Stimulated activated CD4-positive, alpha-beta T cell treated with anti-CD3 and anti-CD28 coated beads, Interleukin-4, amount 100 ng/mL, for 4 hours (primary cell): ENCODE results near the gene GCHFR.
A peak's percentile ranks its signal among the peaks of the same experiment; 100 is the strongest.

Experiments
- DNase-seq, 2 experiments: peaks; one replicate each; pipeline ENCODE4 v3.0.0-alpha.2; 2020

Gene GCHFR

DNA sequence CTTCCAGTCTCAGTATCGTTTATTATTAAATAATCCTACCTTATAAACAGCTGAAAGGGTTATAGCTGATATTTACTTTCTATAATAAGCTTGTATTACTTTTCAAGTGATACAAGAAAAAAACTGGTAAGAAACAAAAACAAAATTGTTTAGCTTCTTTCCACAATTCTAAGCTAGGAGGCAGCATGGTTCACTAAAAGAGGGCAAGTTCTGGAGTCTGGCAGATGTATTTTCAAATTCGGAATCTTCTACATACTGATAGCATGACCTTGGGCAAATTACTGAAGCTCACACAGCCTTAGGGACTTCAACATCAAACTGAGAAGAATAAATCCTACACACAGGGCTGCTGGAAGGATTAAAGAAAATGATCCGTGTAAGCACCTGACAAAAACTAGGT is 21.3 kb downstream of the GCHFR start:
- no peak for DNase-seq

GRCh38 chr15:40785814-40786213 is 21.9 kb downstream of the GCHFR start:
- no peak for DNase-seq

- peak; percentile 54 to 81 for DNase-seq
Observed at GRCh38 chr15:40787344-40787841, 23.5 kb downstream of the GCHFR start.

DNA sequence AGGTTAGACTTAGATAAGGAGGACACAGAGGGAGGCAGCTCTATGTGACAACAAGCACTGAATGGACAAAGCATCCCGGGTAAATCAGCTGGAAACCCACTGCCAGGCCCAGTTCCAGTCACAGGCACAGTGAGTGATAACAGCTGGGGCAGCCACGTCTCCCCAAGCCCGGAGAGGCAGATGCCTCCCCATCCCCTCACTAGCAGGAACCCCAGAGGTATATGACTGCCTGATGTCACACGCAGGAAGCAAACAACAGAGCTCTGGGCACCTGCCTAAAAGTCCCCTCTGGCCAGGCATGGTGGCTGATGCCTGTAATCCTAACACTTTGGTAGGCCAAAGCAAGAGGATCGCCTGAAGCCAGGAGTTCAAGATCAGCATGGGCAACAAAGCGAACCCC is 24.1 kb downstream of the GCHFR start:
- DNase-seq, result no peak

- no peak for DNase-seq
Observed at GRCh38 chr15:40789119-40789518, 25.3 kb downstream of the GCHFR start.

- no peak for DNase-seq
Observed at GRCh38 chr15:40789999-40790398, 26.1 kb downstream of the GCHFR start.

GRCh38 chr15:40790718-40791117 is 26.9 kb downstream of the GCHFR start:
- DNase-seq, result no peak

DNA sequence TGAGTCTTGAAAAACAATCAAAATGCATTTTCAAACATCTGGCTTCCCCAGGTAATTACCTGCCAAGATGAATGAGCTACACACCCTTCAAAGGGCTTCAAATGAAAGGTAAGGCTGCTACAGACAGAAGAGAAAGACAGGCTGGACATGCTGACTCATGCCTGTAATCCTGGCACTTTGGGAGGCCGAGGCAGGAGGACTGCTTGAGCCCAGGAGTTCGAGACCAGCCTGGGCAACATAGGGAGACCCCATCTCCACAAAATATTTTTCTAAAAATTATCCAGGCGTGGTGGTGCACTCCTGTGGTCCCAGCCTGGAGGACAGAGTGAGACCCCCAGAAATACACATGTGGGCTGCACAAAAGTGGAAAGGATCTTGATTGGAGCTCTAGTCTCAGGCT is 28.5 kb downstream of the GCHFR start:
- no peak for DNase-seq

GRCh38 chr15:40793216-40793989 is 29.5 kb downstream of the GCHFR start:
- no peak for DNase-seq

DNA sequence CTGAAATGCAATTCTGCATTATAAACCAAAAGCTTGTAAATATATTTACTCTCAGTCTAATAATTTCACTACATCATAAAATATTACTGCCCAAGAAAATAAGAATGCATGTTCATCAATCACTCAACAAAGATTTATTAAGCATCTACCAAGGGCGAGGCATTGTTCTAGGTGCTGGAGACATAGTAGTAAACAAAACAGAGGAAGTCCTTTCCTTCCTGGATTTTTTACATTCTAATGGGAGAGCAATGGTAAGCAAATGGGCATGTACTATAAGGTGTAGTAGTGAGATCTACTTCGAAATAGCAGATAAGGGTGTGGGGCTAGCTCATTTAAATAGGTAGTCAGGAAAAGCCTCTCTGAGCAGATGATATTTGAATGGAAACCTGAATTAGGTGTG is 32.2 kb downstream of the GCHFR start:
- DNase-seq, result no peak

- no peak for DNase-seq
Observed at GRCh38 chr15:40796512-40796911, 32.6 kb downstream of the GCHFR start.

GRCh38 chr15:40799523-40799922 is 35.7 kb downstream of the GCHFR start:
- no peak for DNase-seq

DNA sequence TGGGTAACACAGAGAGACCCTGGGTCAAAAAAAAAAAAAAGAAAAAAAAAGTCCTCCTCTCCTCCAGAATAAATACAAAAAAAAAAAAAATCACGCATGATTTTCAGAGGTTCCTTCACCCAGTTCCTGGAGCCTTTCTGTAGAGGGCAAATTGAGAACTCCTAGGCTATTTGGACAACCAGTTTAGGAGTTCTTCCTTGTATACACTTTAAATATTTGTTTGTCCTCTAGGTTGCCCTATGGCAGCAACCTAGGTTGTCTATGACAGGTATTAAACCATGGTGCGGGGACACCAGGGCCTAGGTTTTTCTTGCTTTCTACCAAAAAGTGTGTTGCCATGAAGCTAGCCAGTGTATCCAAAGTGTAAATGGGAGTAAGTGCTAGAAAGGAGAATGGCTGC is 39.2 kb downstream of the GCHFR start:
- DNase-seq, result no peak

DNA sequence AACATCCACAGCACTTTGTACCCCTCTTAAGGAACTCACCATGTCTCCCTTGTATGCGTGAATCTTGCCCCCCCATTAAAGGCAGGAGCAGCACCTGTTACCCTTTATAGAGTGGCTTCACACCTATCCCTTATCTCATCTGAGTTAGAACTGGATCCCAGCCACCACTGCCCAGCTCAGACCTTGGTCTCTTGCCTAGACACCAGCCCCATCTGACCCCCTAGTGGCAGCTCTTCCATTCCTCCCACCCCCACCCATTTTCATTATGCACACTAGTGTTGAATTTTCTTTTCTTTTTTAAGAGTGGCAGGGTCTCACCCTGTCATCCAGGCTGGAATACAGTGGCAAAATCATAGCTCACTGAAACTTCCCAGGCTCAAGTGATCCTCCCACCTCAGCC is 39.8 kb downstream of the GCHFR start:
- no peak for DNase-seq

- no peak for DNase-seq
Observed at GRCh38 chr15:40806672-40807027, 42.8 kb downstream of the GCHFR start.

DNA sequence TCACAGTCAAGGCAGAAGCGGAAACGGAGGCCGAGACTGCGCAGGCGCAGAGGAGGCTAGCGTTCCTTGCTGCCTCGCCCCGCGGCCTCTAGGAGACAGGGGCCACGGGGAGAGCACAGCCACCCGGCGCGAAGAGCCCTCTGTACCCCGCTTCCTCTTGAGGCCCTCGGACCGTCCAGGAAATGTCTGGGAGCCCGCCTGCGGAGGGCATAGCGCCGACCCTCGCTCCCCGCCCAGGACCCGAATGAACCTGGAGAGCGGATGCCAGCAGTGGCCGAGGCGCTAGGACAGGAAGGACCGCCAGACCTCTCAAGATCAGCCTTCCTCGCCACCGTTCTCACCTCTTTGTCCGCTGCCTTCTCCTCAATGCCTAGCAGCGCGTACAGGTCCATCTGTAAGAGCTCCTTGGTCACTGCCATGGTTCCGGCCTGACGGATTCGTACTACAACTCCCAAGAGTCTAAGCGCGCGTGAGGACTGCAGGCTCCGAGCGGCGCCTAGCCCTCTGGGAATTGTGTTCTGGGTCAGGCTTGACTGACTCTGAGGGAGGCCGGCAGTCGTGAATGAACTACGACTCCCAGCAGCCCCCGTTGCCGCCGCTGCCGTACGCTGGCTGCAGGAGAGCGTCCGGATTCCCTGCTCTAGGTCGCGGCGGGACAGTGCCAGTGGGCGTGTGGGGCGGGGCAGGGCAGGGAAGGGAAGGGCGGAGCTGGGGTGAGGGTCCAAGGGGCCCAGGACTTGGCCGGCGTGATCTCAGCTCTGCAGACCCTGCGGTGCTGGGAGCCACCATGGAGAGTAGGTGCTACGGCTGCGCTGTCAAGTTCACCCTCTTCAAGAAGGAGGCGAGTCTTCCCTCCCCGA is 43.4 kb downstream of the GCHFR start, which contains the start of the genes DNAJC17 and ZFYVE19:
DNAJC17 (minus strand) TSS at position 446 of the 860 bp plus-strand sequence; CDS start at position 419, 27 bp downstream.
ZFYVE19 (plus strand) TSS at position 62 of the 860 bp plus-strand sequence; CDS start at position 563, 501 bp downstream.
- peak; percentile 94 to 95 for DNase-seq

- DNase-seq, result no peak
Observed at GRCh38 chr15:40807888-40808461, 44.1 kb downstream of the GCHFR start.

GRCh38 chr15:40808861-40809450 is 45.1 kb downstream of the GCHFR start:
- DNase-seq, result no peak

DNA sequence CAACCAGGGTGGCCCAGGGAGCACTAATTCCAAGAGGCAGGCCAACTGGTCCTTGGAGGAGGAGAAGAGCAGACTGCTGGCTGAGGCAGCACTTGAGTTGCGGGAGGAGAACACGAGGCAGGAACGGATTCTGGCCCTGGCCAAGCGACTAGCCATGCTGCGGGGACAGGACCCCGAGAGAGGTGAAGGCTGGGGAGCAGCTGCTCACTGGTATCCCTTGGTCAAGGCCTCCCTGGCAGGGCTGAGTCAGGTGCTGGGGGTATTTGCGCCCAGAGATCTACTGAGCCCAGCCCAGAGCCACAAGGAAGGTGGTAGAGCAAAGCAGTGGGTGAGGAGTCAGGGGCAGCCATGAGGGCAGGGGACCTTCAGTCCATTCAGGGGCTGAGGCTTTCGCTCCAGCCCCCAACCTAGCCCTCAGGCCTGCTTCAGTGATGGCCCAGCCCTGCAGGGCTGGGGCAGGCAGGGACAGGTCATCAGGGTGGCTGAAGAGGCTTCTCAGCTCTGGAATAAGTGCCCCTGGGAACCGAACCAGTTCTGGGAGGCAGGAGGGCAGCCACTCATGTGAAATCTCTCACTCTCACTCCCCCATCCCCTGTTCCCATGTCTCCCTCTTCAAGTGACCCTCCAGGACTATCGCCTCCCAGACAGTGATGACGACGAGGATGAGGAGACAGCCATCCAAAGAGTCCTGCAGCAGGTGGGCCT is 49.0 kb downstream of the GCHFR start:
- DNase-seq, result no peak

GRCh38 chr15:40815042-40815698 is 51.3 kb downstream of the GCHFR start:
- no peak for DNase-seq
